H1 (cell line): ENCODE results near the gene DNAH1. TPM values are rescaled to one million over a fixed set of nuclear protein-coding genes. Genes with fewer than 3 reads are reported as not detected.

Source experiments
- CTCF ChIA-PET: fragments of 300-600 bp; sonication (Branson Sonifier 250); formaldehyde crosslinking; loops from one replicate; lab custom pipeline; 2021; ENCODE audit not compliant: partially characterized antibody; lab: Charles Lee
- POLR2A ChIA-PET: fragments of 300-600 bp; sonication (Branson Sonifier 250); formaldehyde crosslinking; loops from one replicate; lab custom pipeline; 2021; ENCODE audit warnings: inconsistent platforms; ENCODE audit not compliant: partially characterized antibody; lab: Charles Lee
- DNase-seq, 2 experiments: peaks; one replicate each; pipeline versions ENCODE4 v3.0.0 to v3.0.0-alpha.2; 2010 to 2022; ENCODE audit warnings: low spot score in 2 of 2, low read depth in 1 of 2, mixed read lengths in 1 of 2
- FAIRE-seq: peaks from 2 replicates; lab custom pipeline; 2011; peaks lifted over from hg19 to GRCh38; lab: Jason Lieb, UNC
- H2AFZ ChIP-seq: 2 replicates; pipeline ENCODE4 v1.8.1; 2012; ENCODE audit warnings: low read length, inconsistent platforms
- H2AK5ac ChIP-seq: 2 replicates; pipeline ENCODE4 v1.6.1; 2013; ENCODE audit warnings: low read depth, low read length
- H2BK120ac ChIP-seq: replicated peaks from 2 replicates; pipeline ENCODE3; 2013; ENCODE audit warnings: low read depth, low read length, inconsistent platforms
- H2BK12ac ChIP-seq: 2 replicates; pipeline ENCODE4 v1.6.1; 2013; ENCODE audit warnings: low read depth, low read length
- H2BK15ac ChIP-seq: 2 replicates; pipeline ENCODE4 v1.6.1; 2013; ENCODE audit warnings: low read length
- H2BK20ac ChIP-seq: 2 replicates; pipeline ENCODE4 v1.6.1; 2013; ENCODE audit warnings: low read length
- H2BK5ac ChIP-seq: 2 replicates; pipeline ENCODE4 v1.6.1; 2013; ENCODE audit warnings: low read depth, low read length
- H3K14ac ChIP-seq: 2 replicates; pipeline ENCODE4 v1.6.1; 2013; ENCODE audit warnings: inconsistent platforms; ENCODE audit not compliant: insufficient read length
- H3K18ac ChIP-seq: 2 replicates; pipeline ENCODE4 v1.6.1; 2013; ENCODE audit warnings: low read length; ENCODE audit errors: extremely low read depth
- H3K23ac ChIP-seq: 2 replicates; pipeline ENCODE4 v1.6.1; 2013; ENCODE audit warnings: inconsistent platforms; ENCODE audit not compliant: insufficient read length
- H3K23me2 ChIP-seq: 2 replicates; pipeline ENCODE4 v1.6.1; 2013; ENCODE audit warnings: low read depth, low read length
- H3K27ac ChIP-seq: 2 replicates; pipeline ENCODE4 v1.6.1; 2011; ENCODE audit warnings: low read depth, low read length, inconsistent platforms
- H3K27me3 ChIP-seq, 4 experiments: replicated peaks in 1 of 4; 1 replicate in 1 of 4; 2 replicates in 3 of 4; pipeline versions ENCODE4 v1.6.1 to v1.8.1; 2011 to 2013; ENCODE audit warnings: low read length in 3 of 4, mild to moderate bottlenecking in 3 of 4, inconsistent platforms in 2 of 4, mixed read lengths in 2 of 4, moderate library complexity in 1 of 4; ENCODE audit not compliant: control insufficient read depth in 3 of 4, insufficient read depth in 3 of 4; ENCODE audit errors: extremely low read depth in 1 of 4
- H3K36me3 ChIP-seq, 4 experiments: 2 replicates each; pipeline versions ENCODE4 v1.6.1 to v1.8.1; 2011 to 2013; ENCODE audit warnings: mild to moderate bottlenecking in 4 of 4, low read length in 3 of 4, moderate library complexity in 2 of 4, control low read depth in 1 of 4, inconsistent platforms in 1 of 4; ENCODE audit not compliant: insufficient read depth in 4 of 4, control insufficient read depth in 2 of 4
- H3K4ac ChIP-seq: replicated peaks from 2 replicates; pipeline ENCODE3; 2013; ENCODE audit warnings: low read length, low read depth, mixed read lengths, inconsistent platforms; ENCODE audit not compliant: insufficient read length
- H3K4me1 ChIP-seq, 4 experiments: replicated peaks in 1 of 4; 1 replicate in 1 of 4; 2 replicates in 3 of 4; pipeline versions ENCODE4 v1.6.1 to v1.8.1; 2011 to 2013; ENCODE audit warnings: low read length in 3 of 4, inconsistent platforms in 2 of 4, mixed read lengths in 1 of 4; ENCODE audit not compliant: insufficient read depth in 4 of 4, control insufficient read depth in 3 of 4
- H3K4me2 ChIP-seq, 2 experiments: 2 replicates each; pipeline versions ENCODE4 v1.6.1 to v1.8.1; 2011 to 2013; ENCODE audit warnings: low read depth in 2 of 2, low read length in 2 of 2, control low read depth in 1 of 2, inconsistent platforms in 1 of 2, mild to moderate bottlenecking in 1 of 2; ENCODE audit not compliant: insufficient read depth in 1 of 2
- H3K4me3 ChIP-seq, 4 experiments: fragments of 200-600, 300-600 bp in 1 of 4; sonication (generic), shearing (Covaris generic), sonication (Bioruptor Twin) in 1 of 4; 2 replicates each; pipeline versions ENCODE4 v1.5.1 to v1.8.1; 2011 to 2016; ENCODE audit warnings: low read length in 4 of 4, low read depth in 3 of 4, control low read depth in 2 of 4, inconsistent platforms in 2 of 4, mild to moderate bottlenecking in 2 of 4, mixed read lengths in 1 of 4, moderate library complexity in 1 of 4; ENCODE audit not compliant: insufficient read depth in 2 of 4; ENCODE audit errors: extremely low read depth in 1 of 4
- H3K56ac ChIP-seq: replicated peaks from 2 replicates; pipeline ENCODE3; 2013; ENCODE audit warnings: low read depth, mild to moderate bottlenecking, mixed read lengths, low read length, inconsistent platforms; ENCODE audit not compliant: insufficient read length
- H3K79me1 ChIP-seq: 2 replicates; pipeline ENCODE4 v1.6.1; 2013; ENCODE audit warnings: low read depth, low read length, control low read depth
- H3K79me2 ChIP-seq, 2 experiments: 2 replicates each; pipeline versions ENCODE4 v1.6.1 to v1.8.1; 2012 to 2013; ENCODE audit warnings: low read length in 2 of 2, mild to moderate bottlenecking in 2 of 2, inconsistent platforms in 1 of 2; ENCODE audit not compliant: insufficient read depth in 2 of 2, control insufficient read depth in 1 of 2
- H3K9ac ChIP-seq, 4 experiments: replicated peaks in 1 of 4; 1 replicate in 1 of 4; 2 replicates in 3 of 4; pipeline versions ENCODE4 v1.6.1 to v1.8.1; 2011 to 2013; ENCODE audit warnings: low read depth in 3 of 4, low read length in 3 of 4, control low read depth in 2 of 4, mild to moderate bottlenecking in 2 of 4, moderate library complexity in 2 of 4, inconsistent platforms in 1 of 4; ENCODE audit errors: extremely low read depth in 1 of 4
- H3K9me3 ChIP-seq, 2 experiments: 2 replicates each; pipeline versions ENCODE4 v1.6.1 to v1.8.1; 2012 to 2013; ENCODE audit warnings: mild to moderate bottlenecking in 2 of 2, moderate library complexity in 2 of 2, control low read depth in 1 of 2, inconsistent platforms in 1 of 2, low read depth in 1 of 2, low read length in 1 of 2, mixed read lengths in 1 of 2; ENCODE audit not compliant: insufficient read depth in 2 of 2
- H4K20me1 ChIP-seq, 2 experiments: replicated peaks in 1 of 2; 2 replicates each; pipeline versions ENCODE3 to v1.8.1; 2011 to 2013; ENCODE audit warnings: inconsistent platforms in 2 of 2, low read length in 2 of 2, mild to moderate bottlenecking in 1 of 2; ENCODE audit not compliant: insufficient read depth in 2 of 2, control insufficient read depth in 1 of 2
- H4K5ac ChIP-seq: 2 replicates; pipeline ENCODE4 v1.6.1; 2013; ENCODE audit warnings: low read length, low read depth, mixed read lengths, inconsistent platforms; ENCODE audit not compliant: insufficient read length
- H4K8ac ChIP-seq: 2 replicates; pipeline ENCODE4 v1.8.0; 2013; ENCODE audit warnings: mild to moderate bottlenecking, moderate library complexity, low read length, inconsistent platforms; ENCODE audit not compliant: insufficient read depth; ENCODE audit errors: extremely low read depth
- H4K91ac ChIP-seq: replicated peaks from 2 replicates; pipeline ENCODE3; 2013; ENCODE audit warnings: low read length, mixed read lengths, inconsistent platforms; ENCODE audit not compliant: insufficient read length
- CREB1 ChIP-seq: IDR thresholded peaks from 2 replicates; pipeline ENCODE4 v1.6.1; 2012; ENCODE audit warnings: inconsistent platforms
- CTBP2 ChIP-seq: IDR thresholded peaks from 2 replicates; pipeline ENCODE4 v1.7.0; 2011; ENCODE audit warnings: borderline replicate concordance, mild to moderate bottlenecking, moderate library complexity, mixed read lengths, low read length; ENCODE audit not compliant: insufficient read depth, insufficient read length
- TCF12 ChIP-seq: IDR thresholded peaks from 2 replicates; pipeline ENCODE4 v1.6.1; 2011; ENCODE audit warnings: low read depth, mild to moderate bottlenecking, low read length
- ZNF274 ChIP-seq: IDR thresholded peaks from 2 replicates; pipeline ENCODE4 v1.7.0; 2012; ENCODE audit warnings: low read length, borderline replicate concordance; ENCODE audit errors: extremely low read depth
- WGBS, 2 experiments: shearing (Covaris generic) in 1 of 2; methylation state at CpG; one replicate each; pipeline versions ENCODE4 v1.1.6 to v1.1.7; 2013 to 2015; ENCODE audit warnings: low lambda C conversion rate in 2 of 2, mixed read lengths in 2 of 2, inconsistent platforms in 1 of 2, low coverage in 1 of 2, missing lambda C conversion rate in 1 of 2; ENCODE audit not compliant: insufficient replicate concordance in 2 of 2, insufficient coverage in 1 of 2, insufficient read length in 1 of 2; ENCODE audit errors: extremely low coverage in 1 of 2, missing lambda C conversion rate in 1 of 2; 5-methylcytosine and 5-hydroxymethylcytosine counted together
- polyA plus RNA-seq, 7 experiments: library from polyadenylated mRNA; depleted of rRNA in 3 of 7; stranded (reverse) in 5 of 7; unstranded in 2 of 7; fragments of >200 nt in 5 of 7; fragments of 200-250 nt in 2 of 7; gene quantifications; 1 replicate in 5 of 7; 2 replicates in 1 of 7; 4 replicates in 1 of 7; pipeline versions ENCODE4 v1.2.1 to v1.2.3, GENCODE V29; 2011 to 2013; ENCODE audit warnings: missing spikeins in 2 of 7, mixed read lengths in 2 of 7
- total RNA-seq: library from RNA; stranded (reverse); fragmentation: NEBNext Ultra II Directional; extraction: Animal tissue kit (Norgen Biotek cat#: 25700); gene quantifications from 2 replicates; pipeline ENCODE4 v1.2.1, GENCODE V29; 2021

DNAH1 gene
- total and polyA plus RNA-seq, 2 of the 8 experiments (the other 6 are each of a cell fraction or from before 2014, with no cell fraction given) = 1.0 to 1.5 TPM

- DNase-seq (no peak), FAIRE-seq (no peak)
- H3K4me2 ChIP-seq = no peak overlapping the region
- no peaks in the 10 kb centered on the region for H3K9me3 ChIP-seq
- H2BK20ac ChIP-seq = no peak overlapping the region
- no peak overlapping the region for H4K8ac ChIP-seq
- no peak overlapping the region for H2BK5ac ChIP-seq
- H3K4me1 ChIP-seq = peaks cover 0 to 2% (median under 1%) of the 10 kb centered on the region in 4 experiments; a peak in 4 of 7 replicates
- H3K18ac ChIP-seq = no peak overlapping the region
- no peaks in the 10 kb centered on the region for H3K79me1 ChIP-seq
- H4K91ac ChIP-seq = no peak overlapping the region
- H3K27ac ChIP-seq = no peak overlapping the region
- no peaks in the 10 kb centered on the region for H3K23me2 ChIP-seq
- H3K14ac ChIP-seq = no peak overlapping the region
- no peak overlapping the region for H4K5ac ChIP-seq
- H3K23ac ChIP-seq = no peak overlapping the region
- no peaks in the 10 kb centered on the region; a peak in 3 of 7 replicates for H3K27me3 ChIP-seq
- H3K79me2 ChIP-seq = no peaks in the 10 kb centered on the region
- POLR2A ChIA-PET = interaction anchor here (1.0 to 1.6 kb wide), 3 partner anchors 10 to 102 kb away, joined by 3 to 4 read pairs (median 3); no protein-coding TSS in a partner anchor
- no peak overlapping the region for H2BK15ac ChIP-seq
- no peak overlapping the region for H3K4me3 ChIP-seq
- H2BK12ac ChIP-seq = no peak overlapping the region
- H4K20me1 ChIP-seq = no peaks in the 10 kb centered on the region
- H2AFZ ChIP-seq = no peak overlapping the region
- no peak overlapping the region for H3K4ac ChIP-seq
- TF ChIP-seq CREB1 (no peak), TCF12 (no peak), ZNF274 (no peak), CTBP2 (no peak)
- 91% methylated on average over 10 of the region's 10 CpGs; no CpG with 5 or more reads in 1 of the 2 experiments for WGBS, 2 experiments
- no peaks in the 10 kb centered on the region for H3K36me3 ChIP-seq
- no peak overlapping the region for H2BK120ac ChIP-seq
- CTCF ChIA-PET = interaction anchor here (1.3 to 13.8 kb wide), 17 partner anchors 5 to 164 kb away, joined by 3 to 271 read pairs (median 8); no protein-coding TSS in a partner anchor
- H2AK5ac ChIP-seq = no peak overlapping the region
- no peak overlapping the region for H3K56ac ChIP-seq
- H3K9ac ChIP-seq = no peak overlapping the region
Observed at GRCh38 chr3:52380023-52380422, 63.9 kb downstream of the DNAH1 start.
